ENCODE results near the gene ANOS1.

GRCh38 chrX:8688776-8689175 lies 43.2 kb downstream of the ANOS1 start:
- no peak for TF ChIP-seq EP300 (conservative IDR thresholded peaks at IDR 0.05; ENCODE audit: poor library complexity, severe bottlenecking)
- no peak for TF ChIP-seq TAF1 (IDR thresholded peaks at IDR 0.05; ENCODE audit: low read depth)
- TF ChIP-seq CTCF (IDR thresholded peaks at IDR 0.05; ENCODE audit: poor library complexity, severe bottlenecking) = no peak
- TF ChIP-seq SMC3 (conservative IDR thresholded peaks at IDR 0.05; ENCODE audit: poor library complexity) = no peak
